Tibial nerve (tissue), 4 donors: Measurements from ENCODE around the gene CRISP1. TPM values are rescaled to one million over a fixed set of nuclear protein-coding genes. Genes with fewer than 3 reads are reported as not detected.

Experiments
- DNase-seq, 2 donors: peaks; one replicate each; pipeline ENCODE4 v3.0.0-alpha.2; 2019; ENCODE audit warnings: low spot score in 2 of 2
- H3K27ac ChIP-seq, 4 donors: fragments of 200-600 bp; sonication (generic) in 3 of 4; one replicate each; pipeline ENCODE4 v1.5.1; 2017 to 2019; ENCODE audit warnings: mild to moderate bottlenecking in 1 of 4
- H3K27me3 ChIP-seq, 2 donors: fragments of 200-600 bp; sonication (generic) in 1 of 2; one replicate each; pipeline versions ENCODE4 v1.5.1 to v1.6.0; 2017 to 2019
- H3K36me3 ChIP-seq, 3 donors: fragments of 200-600 bp; sonication (generic); one replicate each; pipeline ENCODE4 v1.5.1; 2018 to 2019
- H3K4me1 ChIP-seq, 4 donors: fragments of 200-600 bp; sonication (generic) in 3 of 4; one replicate each; pipeline ENCODE4 v1.5.1; 2017 to 2019
- H3K4me3 ChIP-seq, 4 donors: fragments of 200-600 bp; sonication (generic) in 3 of 4; one replicate each; pipeline ENCODE4 v1.5.1; 2017 to 2019; ENCODE audit warnings: mild to moderate bottlenecking in 1 of 4, moderate library complexity in 1 of 4
- H3K9me3 ChIP-seq, 4 donors: fragments of 200-600 bp; sonication (generic) in 3 of 4; one replicate each; pipeline ENCODE4 v1.5.1; 2017 to 2019
- CTCF ChIP-seq, 5 experiments: fragments of 200-600 bp in 3 of 5; fragments of 450-650 bp in 2 of 5; sonication (generic) in 3 of 5; IDR thresholded peaks; one replicate each; pipeline ENCODE4 v1.5.1; 2016 to 2019; ENCODE audit warnings: antibody characterized with exemption in 5 of 5, mild to moderate bottlenecking in 3 of 5, moderate library complexity in 2 of 5
- EP300 ChIP-seq, 2 donors: sonication (generic); formaldehyde crosslinking; IDR thresholded peaks; one replicate each; pipeline ENCODE4 v1.6.1; 2017; ENCODE audit warnings: antibody characterized with exemption in 2 of 2, mild to moderate bottlenecking in 1 of 2
- POLR2A ChIP-seq, 2 donors: fragments of 450-650 bp; IDR thresholded peaks; one replicate each; pipeline ENCODE4 v1.6.1; 2017; ENCODE audit warnings: antibody characterized with exemption in 2 of 2, mild to moderate bottlenecking in 2 of 2, moderate library complexity in 2 of 2
- WGBS, 2 donors: methylation state at CpG; one replicate each; pipeline ENCODE4 v1.1.5; 2018; 5-methylcytosine and 5-hydroxymethylcytosine counted together
- total RNA-seq, 4 donors: library from RNA; depleted of rRNA; stranded (reverse); fragments of >200 nt; gene quantifications; one replicate each; pipeline ENCODE4 v1.1.0, GENCODE V29; 2016

The CRISP1 gene, protein sequence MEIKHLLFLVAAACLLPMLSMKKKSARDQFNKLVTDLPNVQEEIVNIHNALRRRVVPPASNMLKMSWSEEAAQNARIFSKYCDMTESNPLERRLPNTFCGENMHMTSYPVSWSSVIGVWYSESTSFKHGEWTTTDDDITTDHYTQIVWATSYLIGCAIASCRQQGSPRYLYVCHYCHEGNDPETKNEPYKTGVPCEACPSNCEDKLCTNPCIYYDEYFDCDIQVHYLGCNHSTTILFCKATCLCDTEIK
- total RNA-seq = not detected

- 85 to 96% methylated on average over 1 of the region's 1 CpG for WGBS, 2 donors
- no peak for DNase-seq
- Histone ChIP-seq H3K4me1 (no peaks in the 10 kb centered on the region), H3K27ac (no peak within 1 kb of the TSS), H3K27me3 (no peaks in the 10 kb centered on the region), H3K4me3 (no peak within 1 kb of the TSS), H3K36me3 (no peaks in the 10 kb centered on the region), H3K9me3 (no peaks in the 10 kb centered on the region)
- TF ChIP-seq EP300 (IDR thresholded peaks at IDR 0.05) = no peak
- no peak for TF ChIP-seq CTCF (IDR thresholded peaks at IDR 0.05)
- TF ChIP-seq POLR2A (IDR thresholded peaks at IDR 0.05) = no peak
Measured at GRCh38 chr6:49866485-49866943, at the start of gene CRISP1. CRISP1 (minus strand) TSS chr6:49866535; CDS start chr6:49857400, 9,135 bp downstream.

DNA sequence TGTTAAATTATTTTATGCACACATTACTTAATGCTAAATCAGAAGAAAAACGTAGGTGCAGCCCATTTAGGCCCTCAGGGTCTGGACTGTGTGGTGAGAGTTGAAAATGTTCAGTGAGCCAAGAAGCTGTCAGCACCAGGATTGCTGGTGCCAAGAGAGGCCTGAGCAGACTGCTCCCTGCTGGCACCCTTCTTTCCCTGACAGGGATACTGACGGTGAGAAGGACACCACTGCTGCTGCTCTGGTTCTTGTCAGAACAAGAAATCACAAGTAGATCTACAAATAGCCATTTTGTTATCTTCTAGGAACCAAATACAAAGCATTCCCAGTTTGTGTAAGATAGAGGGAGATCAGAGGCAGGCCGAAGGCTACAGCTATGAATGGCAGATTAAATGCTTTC is 48.7 kb upstream of the CRISP1 start:
- DNase-seq = no peak
- TF ChIP-seq POLR2A (IDR thresholded peaks at IDR 0.05) = no peak
- TF ChIP-seq EP300 (IDR thresholded peaks at IDR 0.05) = no peak
- TF ChIP-seq CTCF (IDR thresholded peaks at IDR 0.05) = no peak
- Histone ChIP-seq H3K27me3 (no peaks in the 10 kb centered on the region), H3K4me1 (no peaks in the 10 kb centered on the region), H3K9me3 (no peaks in the 10 kb centered on the region), H3K4me3 (no peak overlapping the region), H3K27ac (no peak overlapping the region), H3K36me3 (no peaks in the 10 kb centered on the region)
- WGBS, 2 donors = 25 to 33% methylated on average over 3 of the region's 3 CpGs

DNA sequence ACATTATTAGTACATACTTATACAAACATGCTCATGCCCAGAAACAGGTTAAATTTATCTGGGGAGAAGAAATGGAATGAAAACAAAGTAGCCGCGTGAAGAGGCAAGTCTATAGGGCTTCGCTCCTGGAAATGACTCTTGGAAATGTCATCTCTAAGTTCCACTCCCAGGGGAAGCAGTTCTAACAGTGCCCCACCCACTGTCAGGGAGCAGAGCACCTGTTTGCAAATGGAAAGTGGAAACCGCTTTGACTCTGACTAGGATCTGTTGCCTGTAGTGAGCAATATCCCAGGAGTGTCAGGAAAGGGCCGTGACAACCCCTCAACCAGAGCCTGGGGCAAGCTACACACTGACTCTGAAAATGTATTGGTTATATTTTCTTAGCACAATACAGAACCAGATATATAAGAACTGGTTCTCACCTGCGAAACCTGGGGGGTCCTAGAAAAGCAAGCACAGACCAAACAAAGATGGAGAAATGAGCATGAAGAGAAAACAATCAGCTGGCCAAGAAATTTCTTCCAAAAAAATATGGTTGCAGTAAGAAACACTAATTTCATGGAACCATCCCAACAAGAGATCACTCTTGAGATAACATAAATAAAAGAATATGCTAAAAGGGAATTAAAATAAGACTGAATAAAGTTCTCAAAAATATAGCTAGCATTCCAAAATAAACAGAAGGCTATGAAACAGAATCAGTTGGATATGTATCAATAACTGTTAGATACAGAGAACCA is 47.5 kb upstream of the CRISP1 start:
- Histone ChIP-seq H3K9me3 (no peaks in the 10 kb centered on the region), H3K27ac (no peak overlapping the region), H3K4me1 (no peaks in the 10 kb centered on the region), H3K27me3 (no peaks in the 10 kb centered on the region), H3K4me3 (no peak overlapping the region), H3K36me3 (no peaks in the 10 kb centered on the region)
- no peak for DNase-seq
- 45 to 55% methylated on average over 6 of the region's 6 CpGs for WGBS, 2 donors
- TF ChIP-seq CTCF (IDR thresholded peaks at IDR 0.05) (no peak), EP300 (IDR thresholded peaks at IDR 0.05) (no peak), POLR2A (IDR thresholded peaks at IDR 0.05) (no peak)

DNA sequence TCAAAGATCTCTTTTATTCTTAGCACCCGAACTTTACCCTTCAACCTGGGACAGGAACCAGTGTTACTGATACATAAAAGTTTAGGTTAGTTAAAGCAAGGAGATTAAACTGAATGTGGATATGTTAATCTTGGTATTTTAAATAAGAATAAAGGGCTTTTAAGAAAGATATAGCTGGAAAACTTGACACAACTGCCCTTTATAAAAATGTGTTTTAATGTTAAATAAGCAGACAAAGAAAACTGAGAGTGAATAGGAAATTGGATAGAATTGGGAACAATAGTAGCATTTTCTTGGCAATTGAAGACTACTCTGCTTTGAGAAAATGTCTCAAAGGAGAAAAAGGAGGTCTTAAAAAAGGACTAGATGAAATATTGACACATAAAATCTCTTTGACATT is 45.9 kb upstream of the CRISP1 start:
- no peaks in the 10 kb centered on the region for H3K36me3 ChIP-seq

More for the DNA sequence above, 45.9 kb upstream of the CRISP1 start:
- DNase-seq = no peak
- TF ChIP-seq CTCF (IDR thresholded peaks at IDR 0.05) = no peak
- TF ChIP-seq POLR2A (IDR thresholded peaks at IDR 0.05) = no peak
- no peak for TF ChIP-seq EP300 (IDR thresholded peaks at IDR 0.05)
- H3K27ac ChIP-seq = no peak overlapping the region
- no peaks in the 10 kb centered on the region for H3K9me3 ChIP-seq
- 43 to 63% methylated on average over 1 of the region's 1 CpG for WGBS, 2 donors
- no peaks in the 10 kb centered on the region for H3K4me1 ChIP-seq
- H3K4me3 ChIP-seq = no peak overlapping the region
- H3K27me3 ChIP-seq = no peaks in the 10 kb centered on the region
